Astrocyte of the spinal cord (primary cell): ENCODE data around the gene KMT2D.

Source experiments
- DNase-seq: peaks from one replicate; pipeline ENCODE4 v3.0.0; 2011; ENCODE audit warnings: low read depth, low spot score
- H3K4me3 ChIP-seq: 2 replicates; pipeline ENCODE4 v1.5.1; 2011; ENCODE audit warnings: low read depth, mild to moderate bottlenecking, low read length, moderate library complexity
- CTCF ChIP-seq: IDR thresholded peaks from 2 replicates; pipeline ENCODE4 v1.5.1; 2012; ENCODE audit warnings: low read depth, mild to moderate bottlenecking, low read length, inconsistent platforms
- in situ Hi-C: cut with HindIII; loops from 2 replicates; pipeline ENCODE4 v1.10.0; 2017; ENCODE audit warnings: low sequenced_read_pairs

Gene KMT2D

GRCh38 chr12:49100380-49100779 lies 39.8 kb upstream of the KMT2D start:
- no peak for TF ChIP-seq CTCF
- in situ Hi-C loops = no loop called here
- DNase-seq = no peak
- H3K4me3 ChIP-seq = no peak overlapping the region

- TF ChIP-seq CTCF = no peak
- in situ Hi-C loops = no loop called here
- DNase-seq = no peak
- H3K4me3 ChIP-seq = no peak overlapping the region
Measured at GRCh38 chr12:49098703-49099102, 38.1 kb upstream of the KMT2D start.

GRCh38 chr12:49098035-49098451 lies 37.4 kb upstream of the KMT2D start:
- DNase-seq = no peak
- H3K4me3 ChIP-seq = no peak overlapping the region
- TF ChIP-seq CTCF = peak; percentile 83
- in situ Hi-C loops = no loop called here

- TF ChIP-seq CTCF = no peak
- DNase-seq = no peak
- in situ Hi-C loops = no loop called here
- H3K4me3 ChIP-seq = no peak overlapping the region
Measured at GRCh38 chr12:49097381-49097780, 36.8 kb upstream of the KMT2D start.

- H3K4me3 ChIP-seq = no peak overlapping the region
- in situ Hi-C loops = no loop called here
- no peak for DNase-seq
- no peak for TF ChIP-seq CTCF
Measured at GRCh38 chr12:49094975-49095365, 34.4 kb upstream of the KMT2D start.

- in situ Hi-C loops = no loop called here
- peak within 1 kb of the TSS; percentile 12 for H3K4me3 ChIP-seq
- no peak for TF ChIP-seq CTCF
- no peak for DNase-seq
Measured at GRCh38 chr12:49094160-49094974, 33.8 kb upstream of the KMT2D start, which contains the start of gene DHH. Gene DHH, minus strand, starts transcription at chr12:49094801. Its CDS starts 289 bp downstream, at chr12:49094512.
